PC-3 (cell line): ENCODE results near the gene GRIA2. TPM values are rescaled to one million over a fixed set of nuclear protein-coding genes. Genes with fewer than 3 reads are reported as not detected.

Experiments
- ATAC-seq: fragments of 200-7000 bp; cut with Tn5 transposase; 2 replicates; pipeline ENCODE4 v1.9.1; 2020; ENCODE audit warnings: mild to moderate bottlenecking, moderate library complexity
- BruUV-seq: library from RNA; stranded (reverse); fragments of 400-500 nt; replicated peaks from 2 replicates; lab custom pipeline; 2021; lab: Mats Ljungman, UMichigan
- CTCF ChIA-PET: fragments of 300-600 bp; sonication (Branson Sonifier 250); formaldehyde crosslinking; loops from one replicate; lab custom pipeline; 2022; ENCODE audit warnings: antibody characterized with exemption; lab: Charles Lee
- POLR2A ChIA-PET: fragments of 300-600 bp; sonication (Branson Sonifier 250); formaldehyde crosslinking; loops from one replicate; lab custom pipeline; 2022; ENCODE audit warnings: antibody characterized with exemption; ENCODE audit not compliant: unreplicated experiment; lab: Charles Lee
- DNase-seq: peaks from one replicate; pipeline ENCODE4 v3.0.0-alpha.2; 2015
- H2AFZ ChIP-seq: fragments of 300-600 bp; sonication (generic); 2 replicates; pipeline ENCODE4 v1.6.0; 2016; ENCODE audit warnings: antibody characterized with exemption, low read length
- H3F3A ChIP-seq: fragments of 300-600 bp; sonication (generic); one replicate; pipeline ENCODE4 v1.6.0; 2017; ENCODE audit warnings: antibody characterized with exemption, low read length, control low read depth, mild to moderate bottlenecking; ENCODE audit not compliant: unreplicated experiment
- H3K27ac ChIP-seq: fragments of 300-600 bp; sonication (generic); 2 replicates; pipeline ENCODE4 v1.5.1; 2016; ENCODE audit warnings: mild to moderate bottlenecking, low read length
- H3K27me3 ChIP-seq: fragments of 300-600 bp; sonication (generic); 2 replicates; pipeline ENCODE4 v1.6.1; 2016; ENCODE audit warnings: low read length, mixed read lengths
- H3K36me3 ChIP-seq: fragments of 300-600 bp; sonication (generic); 2 replicates; pipeline ENCODE4 v1.6.1; 2016; ENCODE audit warnings: low read depth, mixed run types, low read length, mixed read lengths
- H3K4me1 ChIP-seq: fragments of 300-600 bp; sonication (generic); 2 replicates; pipeline ENCODE4 v1.5.1; 2016; ENCODE audit warnings: low read length; ENCODE audit not compliant: insufficient read depth
- H3K4me2 ChIP-seq: fragments of 300-600 bp; sonication (generic); 2 replicates; pipeline ENCODE4 v1.6.0; 2016; ENCODE audit warnings: low read length
- H3K4me3 ChIP-seq: fragments of 300-600 bp; sonication (generic); 2 replicates; pipeline ENCODE4 v1.5.1; 2016; ENCODE audit warnings: mild to moderate bottlenecking, low read length, mixed read lengths
- H3K79me2 ChIP-seq: fragments of 300-600 bp; sonication (generic); 2 replicates; pipeline ENCODE4 v1.6.1; 2017; ENCODE audit warnings: low read length, mixed read lengths
- H3K9ac ChIP-seq: fragments of 300-600 bp; sonication (generic); 2 replicates; pipeline ENCODE4 v1.6.0; 2016; ENCODE audit warnings: mild to moderate bottlenecking, low read length
- H3K9me2 ChIP-seq: fragments of 300-600 bp; sonication (generic); replicated peaks from 2 replicates; pipeline ENCODE4 v1.6.1; 2016; ENCODE audit warnings: mixed run types, low read length, mixed read lengths
- H3K9me3 ChIP-seq: fragments of 300-600 bp; sonication (generic); 2 replicates; pipeline ENCODE4 v1.6.1; 2016; ENCODE audit warnings: low read length, mixed read lengths
- H4K20me1 ChIP-seq: fragments of 300-600 bp; sonication (generic); 2 replicates; pipeline ENCODE4 v1.6.1; 2016; ENCODE audit warnings: low read length, mixed read lengths
- CTCF ChIP-seq: fragments of 300-600 bp; sonication (generic); conservative IDR thresholded peaks from 2 replicates; pipeline ENCODE4 v1.5.1; 2017; ENCODE audit warnings: antibody characterized with exemption, low read depth, mild to moderate bottlenecking, low read length
- EZH2 ChIP-seq: fragments of 300-600 bp; sonication (generic); IDR thresholded peaks from one replicate; pipeline ENCODE4 v1.6.1; 2017; ENCODE audit warnings: antibody characterized with exemption, mild to moderate bottlenecking, low read length; ENCODE audit not compliant: unreplicated experiment
- EZH2phosphoT487 ChIP-seq: fragments of 300-600 bp; sonication (generic); IDR thresholded peaks from 2 replicates; pipeline ENCODE4 v1.6.1; 2018; ENCODE audit warnings: mild to moderate bottlenecking, antibody characterized with exemption, low read length, borderline replicate concordance
- intact Hi-C: fragments of 100-400 bp; cut with micrococcal nuclease; formaldehyde crosslinking; loops from 2 replicates; pipeline ENCODE4 v1.9.0; 2023
- total RNA-seq: library from RNA; depleted of rRNA; stranded (reverse); fragments of >200 nt; gene quantifications from 2 replicates; pipeline ENCODE4 v1.2.3, GENCODE V29; 2014

The GRIA2 gene
- total RNA-seq, 1 experiment from 2014 or later: not detected

GRCh38 chr4:157300701-157301100 lies 80.2 kb downstream of the GRIA2 start:
- H4K20me1 ChIP-seq: no peaks in the 10 kb centered on the region
- no peaks in the 10 kb centered on the region for H3F3A ChIP-seq
- H3K9me2 ChIP-seq: no peaks in the 10 kb centered on the region
- ATAC-seq (no peak), DNase-seq (no peak)
- intact Hi-C loops: no loop called here
- POLR2A ChIA-PET: no interaction called here
- CTCF ChIA-PET: interaction anchor here (0.6 kb wide), 1 partner anchor 18 kb away, joined by 3 read pairs; no protein-coding TSS in a partner anchor
- no peak overlapping the region for H3K9ac ChIP-seq
- H3K9me3 ChIP-seq: no peaks in the 10 kb centered on the region
- no peaks in the 10 kb centered on the region for H3K79me2 ChIP-seq
- no peak overlapping the region for H3K4me3 ChIP-seq
- H3K36me3 ChIP-seq: no peaks in the 10 kb centered on the region
- H2AFZ ChIP-seq: no peak overlapping the region
- peaks cover 2% of the 10 kb centered on the region; the same call in 1 of the 2 replicates for H3K27me3 ChIP-seq
- H3K4me2 ChIP-seq: no peak overlapping the region
- H3K27ac ChIP-seq: no peak overlapping the region
- H3K4me1 ChIP-seq: no peaks in the 10 kb centered on the region
- BruUV-seq: no TSS peak
- TF ChIP-seq EZH2: no peak
- TF ChIP-seq EZH2phosphoT487: no peak
- TF ChIP-seq CTCF: no peak

GRCh38 chr4:157303471-157303960 lies 83.0 kb downstream of the GRIA2 start:
- ATAC-seq (no peak), DNase-seq (no peak)
- no peaks in the 10 kb centered on the region for H3K9me2 ChIP-seq
- intact Hi-C loops: no loop called here
- POLR2A ChIA-PET: no interaction called here
- TF ChIP-seq EZH2phosphoT487 (no peak), EZH2 (no peak), CTCF (no peak)
- no peak overlapping the region for H3K27ac ChIP-seq
- CTCF ChIA-PET: no interaction called here
- no peak overlapping the region for H3K4me2 ChIP-seq
- no peak overlapping the region for H2AFZ ChIP-seq
- BruUV-seq: no TSS peak
- H3K27me3 ChIP-seq: peaks cover 2% of the 10 kb centered on the region; the same call in 1 of the 2 replicates
- H3K36me3 ChIP-seq: no peaks in the 10 kb centered on the region
- no peaks in the 10 kb centered on the region for H3F3A ChIP-seq
- no peaks in the 10 kb centered on the region for H3K79me2 ChIP-seq
- H3K9me3 ChIP-seq: no peaks in the 10 kb centered on the region
- no peak overlapping the region for H3K4me3 ChIP-seq
- no peaks in the 10 kb centered on the region for H4K20me1 ChIP-seq
- no peak overlapping the region for H3K9ac ChIP-seq
- no peaks in the 10 kb centered on the region for H3K4me1 ChIP-seq

- Histone ChIP-seq H3K9me2 (no peaks in the 10 kb centered on the region), H3K4me1 (no peaks in the 10 kb centered on the region), H3K27me3 (peaks cover 2% of the 10 kb centered on the region; the same call in 1 of the 2 replicates), H3K36me3 (no peaks in the 10 kb centered on the region), H3K4me3 (no peak overlapping the region), H3K79me2 (no peaks in the 10 kb centered on the region), H3K4me2 (no peak overlapping the region), H2AFZ (no peak overlapping the region), H4K20me1 (no peaks in the 10 kb centered on the region), H3K27ac (no peak overlapping the region), H3K9ac (no peak overlapping the region), H3F3A (no peaks in the 10 kb centered on the region), H3K9me3 (no peaks in the 10 kb centered on the region)
- POLR2A ChIA-PET: no interaction called here
- DNase-seq (no peak), ATAC-seq (no peak)
- intact Hi-C loops: no loop called here
- BruUV-seq: no TSS peak
- CTCF ChIA-PET: no interaction called here
- no peak for TF ChIP-seq EZH2phosphoT487
- no peak for TF ChIP-seq CTCF
- TF ChIP-seq EZH2: no peak
These were observed 84.2 kb downstream of the GRIA2 start for GRCh38 chr4:157304769-157305168.
